Thyroid gland (tissue), 4 donors: ENCODE results near the gene ZCCHC17.

Source experiments
- CTCF ChIP-seq, 6 experiments: fragments of 200-600 bp in 3 of 6; fragments of 450-650 bp in 3 of 6; sonication (generic) in 3 of 6; IDR thresholded peaks; one replicate each; pipeline ENCODE4 v1.5.1; 2016 to 2019; ENCODE audit warnings: antibody characterized with exemption in 6 of 6, mild to moderate bottlenecking in 2 of 6, inconsistent platforms in 1 of 6, moderate library complexity in 1 of 6
- POLR2A ChIP-seq, 2 donors: fragments of 450-650 bp; IDR thresholded peaks; one replicate each; pipeline ENCODE4 v1.6.1; 2017; ENCODE audit warnings: antibody characterized with exemption in 2 of 2, mild to moderate bottlenecking in 2 of 2, moderate library complexity in 1 of 2

GRCh38 chr1:31399976-31400375 lies 103.1 kb downstream of the ZCCHC17 start:
- no peak for TF ChIP-seq POLR2A (IDR thresholded peaks at IDR 0.05)
- TF ChIP-seq CTCF (IDR thresholded peaks at IDR 0.05): no peak
